OCI-LY7 (cell line): ENCODE results near the gene MSRB3. TPM values are rescaled to one million over a fixed set of nuclear protein-coding genes. Genes with fewer than 3 reads are reported as not detected.

Source experiments
- BruUV-seq: library from RNA; stranded (reverse); fragments of 400-500 nt; replicated peaks from 2 replicates; lab custom pipeline; 2021; lab: Mats Ljungman, UMichigan
- CTCF ChIA-PET: fragments of 300-600 bp; sonication (Branson Sonifier 250); formaldehyde crosslinking; loops from one replicate; lab custom pipeline; 2022; ENCODE audit warnings: antibody characterized with exemption; ENCODE audit not compliant: unreplicated experiment; lab: Charles Lee
- POLR2A ChIA-PET: fragments of 300-600 bp; sonication (Branson Sonifier 250); formaldehyde crosslinking; loops from one replicate; lab custom pipeline; 2022; ENCODE audit warnings: antibody characterized with exemption; lab: Charles Lee
- DNase-seq: peaks from one replicate; pipeline ENCODE4 v3.0.0-alpha.2; 2015; ENCODE audit warnings: low spot score
- H2AFZ ChIP-seq: fragments of 200-600 bp; sonication (generic), shearing (Covaris generic); 2 replicates; pipeline ENCODE4 v1.6.1; 2014; ENCODE audit warnings: mild to moderate bottlenecking, antibody characterized with exemption, low read length, moderate library complexity
- H3K27ac ChIP-seq: fragments of 200-600 bp; sonication (generic); 2 replicates; pipeline ENCODE4 v1.5.1; 2014; ENCODE audit warnings: mixed run types, low read depth, mild to moderate bottlenecking, moderate library complexity, low read length, inconsistent platforms; ENCODE audit not compliant: poor library complexity, severe bottlenecking
- H3K36me3 ChIP-seq: fragments of 200-600 bp; sonication (generic); 2 replicates; pipeline ENCODE4 v1.6.1; 2014; ENCODE audit warnings: mild to moderate bottlenecking, antibody characterized with exemption, low read length, moderate library complexity, mixed read lengths; ENCODE audit not compliant: insufficient read depth
- H3K4me1 ChIP-seq: fragments of 200-600 bp; sonication (generic); 2 replicates; pipeline ENCODE4 v1.5.1; 2014; ENCODE audit warnings: mild to moderate bottlenecking, low read length; ENCODE audit not compliant: insufficient read depth, poor library complexity, severe bottlenecking
- H3K4me2 ChIP-seq: fragments of 200-600 bp; sonication (generic); 2 replicates; pipeline ENCODE4 v1.6.1; 2014; ENCODE audit warnings: mild to moderate bottlenecking, low read length
- H3K4me3 ChIP-seq: fragments of 200-600 bp; sonication (generic); 2 replicates; pipeline ENCODE4 v1.5.1; 2014; ENCODE audit warnings: mild to moderate bottlenecking, low read depth, low read length; ENCODE audit not compliant: poor library complexity, severe bottlenecking
- H3K79me2 ChIP-seq: fragments of 200-600 bp; sonication (generic); 2 replicates; pipeline ENCODE4 v1.6.1; 2016; ENCODE audit warnings: low read depth, mild to moderate bottlenecking, low read length, moderate library complexity, mixed read lengths; ENCODE audit not compliant: insufficient read depth
- H3K9me2 ChIP-seq: fragments of 200-600 bp; sonication (generic); 2 replicates; pipeline ENCODE4 v1.6.1; 2016; ENCODE audit warnings: mild to moderate bottlenecking, low read length, mixed read lengths; ENCODE audit not compliant: insufficient read depth
- H3K9me3 ChIP-seq: fragments of 200-600 bp; sonication (generic); 2 replicates; pipeline ENCODE4 v1.6.1; 2014; ENCODE audit warnings: mild to moderate bottlenecking, mixed run types, low read length, mixed read lengths
- H4K20me1 ChIP-seq: fragments of 200-600 bp; sonication (generic); 2 replicates; pipeline ENCODE4 v1.6.1; 2014; ENCODE audit warnings: mild to moderate bottlenecking, antibody characterized with exemption, low read length, moderate library complexity, mixed read lengths; ENCODE audit not compliant: insufficient read depth
- EZH2phosphoT487 ChIP-seq: fragments of 200-600 bp; sonication (generic); IDR thresholded peaks from 2 replicates; pipeline ENCODE4 v1.6.1; 2018; ENCODE audit warnings: low read depth, borderline replicate concordance, mild to moderate bottlenecking, mixed run types, antibody characterized with exemption, low read length, moderate library complexity, mixed read lengths
- intact Hi-C: fragments of 100-400 bp; cut with micrococcal nuclease; formaldehyde crosslinking; loops from one replicate; pipeline ENCODE4 v1.10.0; 2022; ENCODE audit not compliant: unreplicated experiment
- total RNA-seq, 2 experiments: library from RNA; depleted of rRNA in 1 of 2; stranded (reverse); fragments of >200 nt in 1 of 2; shearing (Covaris generic) in 1 of 2; gene quantifications; 2 replicates each; pipeline ENCODE4 v1.2.3, GENCODE V29; 2014 to 2022
- TF ChIP-seq, protein P1 (sequence below): fragments of 200-600 bp; sonication (generic); conservative IDR thresholded peaks from 2 replicates; pipeline ENCODE4 v1.5.1; 2014; ENCODE audit warnings: mild to moderate bottlenecking, antibody characterized with exemption, low read length, moderate library complexity, mixed read lengths

MSRB3 gene
- total RNA-seq, 2 experiments from 2014 or later: not detected

- POLR2A ChIA-PET: no interaction called here
- H3K4me3 ChIP-seq: no peak overlapping the region
- H3K4me2 ChIP-seq: no peak overlapping the region
- no peak overlapping the region for H2AFZ ChIP-seq
- no peak overlapping the region for H3K27ac ChIP-seq
- no peaks in the 10 kb centered on the region for H3K9me3 ChIP-seq
- no peaks in the 10 kb centered on the region for H3K9me2 ChIP-seq
- DNase-seq: no peak
- no peaks in the 10 kb centered on the region for H3K36me3 ChIP-seq
- H3K4me1 ChIP-seq: no peaks in the 10 kb centered on the region
- CTCF ChIA-PET: no interaction called here
- TF ChIP-seq EZH2phosphoT487: no peak
- TF ChIP-seq, protein P1, sequence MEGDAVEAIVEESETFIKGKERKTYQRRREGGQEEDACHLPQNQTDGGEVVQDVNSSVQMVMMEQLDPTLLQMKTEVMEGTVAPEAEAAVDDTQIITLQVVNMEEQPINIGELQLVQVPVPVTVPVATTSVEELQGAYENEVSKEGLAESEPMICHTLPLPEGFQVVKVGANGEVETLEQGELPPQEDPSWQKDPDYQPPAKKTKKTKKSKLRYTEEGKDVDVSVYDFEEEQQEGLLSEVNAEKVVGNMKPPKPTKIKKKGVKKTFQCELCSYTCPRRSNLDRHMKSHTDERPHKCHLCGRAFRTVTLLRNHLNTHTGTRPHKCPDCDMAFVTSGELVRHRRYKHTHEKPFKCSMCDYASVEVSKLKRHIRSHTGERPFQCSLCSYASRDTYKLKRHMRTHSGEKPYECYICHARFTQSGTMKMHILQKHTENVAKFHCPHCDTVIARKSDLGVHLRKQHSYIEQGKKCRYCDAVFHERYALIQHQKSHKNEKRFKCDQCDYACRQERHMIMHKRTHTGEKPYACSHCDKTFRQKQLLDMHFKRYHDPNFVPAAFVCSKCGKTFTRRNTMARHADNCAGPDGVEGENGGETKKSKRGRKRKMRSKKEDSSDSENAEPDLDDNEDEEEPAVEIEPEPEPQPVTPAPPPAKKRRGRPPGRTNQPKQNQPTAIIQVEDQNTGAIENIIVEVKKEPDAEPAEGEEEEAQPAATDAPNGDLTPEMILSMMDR: no peak
- BruUV-seq: no TSS peak
- H3K79me2 ChIP-seq: no peaks in the 10 kb centered on the region
- intact Hi-C loops: no loop called here
- no peaks in the 10 kb centered on the region for H4K20me1 ChIP-seq
Observed at GRCh38 chr12:65510007-65510406, 231.5 kb downstream of the MSRB3 start.

GRCh38 chr12:65510584-65511050 lies 232.1 kb downstream of the MSRB3 start:
- no peaks in the 10 kb centered on the region for H3K4me1 ChIP-seq
- H3K27ac ChIP-seq: no peak overlapping the region
- no peak overlapping the region for H3K4me2 ChIP-seq
- H3K9me3 ChIP-seq: no peaks in the 10 kb centered on the region
- no peaks in the 10 kb centered on the region for H3K9me2 ChIP-seq
- intact Hi-C loops: no loop called here
- H4K20me1 ChIP-seq: no peaks in the 10 kb centered on the region
- H3K79me2 ChIP-seq: no peaks in the 10 kb centered on the region
- H2AFZ ChIP-seq: no peak overlapping the region
- DNase-seq: no peak
- H3K36me3 ChIP-seq: no peaks in the 10 kb centered on the region
- no TSS peak for BruUV-seq
- ChIA-PET POLR2A (no interaction called here), CTCF (no interaction called here)
- TF ChIP-seq, protein P1: no peak
- no peak for TF ChIP-seq EZH2phosphoT487
- H3K4me3 ChIP-seq: no peak overlapping the region

- Histone ChIP-seq H3K9me3 (no peaks in the 10 kb centered on the region), H3K4me1 (no peaks in the 10 kb centered on the region), H3K9me2 (no peaks in the 10 kb centered on the region), H2AFZ (no peak overlapping the region), H3K36me3 (no peaks in the 10 kb centered on the region), H3K27ac (no peak overlapping the region), H4K20me1 (no peaks in the 10 kb centered on the region), H3K4me2 (no peak overlapping the region), H3K79me2 (no peaks in the 10 kb centered on the region), H3K4me3 (no peak overlapping the region)
- intact Hi-C loops: no loop called here
- no TSS peak for BruUV-seq
- TF ChIP-seq, protein P1: no peak
- no peak for TF ChIP-seq EZH2phosphoT487
- POLR2A ChIA-PET: interaction anchor here (0.7 kb wide), 1 partner anchor 10 kb away, joined by 4 read pairs; no protein-coding TSS in a partner anchor
- DNase-seq: no peak
- CTCF ChIA-PET: no interaction called here
Observed at GRCh38 chr12:65511134-65511834, 232.8 kb downstream of the MSRB3 start.
